ENCODE measurements around the gene ENOX1.

The ENOX1 gene

DNA sequence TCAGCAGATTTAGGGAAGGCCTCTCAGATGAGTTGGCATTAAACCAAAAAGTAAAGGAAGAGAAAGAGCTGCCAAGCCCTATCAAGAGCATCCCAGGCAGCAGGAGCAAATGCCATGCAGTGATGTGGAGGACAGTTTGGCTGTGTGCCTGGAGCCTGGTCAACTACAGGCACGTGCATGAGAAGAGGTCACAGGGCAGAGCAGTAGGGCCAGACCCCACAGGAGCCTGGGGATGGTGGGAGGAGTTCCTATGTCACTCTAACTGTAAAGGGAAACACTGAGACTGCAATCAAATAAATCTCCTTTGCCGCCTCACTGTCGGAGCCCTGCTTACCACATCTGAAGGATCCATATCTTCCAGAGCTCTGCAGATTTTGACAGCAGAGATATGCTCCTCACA lies 240.5 kb downstream of the ENOX1 start:
- no peak for DNase-seq (ENCODE audit: low read depth, low spot score)

GRCh38 chr13:43545317-43545874 lies 241.4 kb downstream of the ENOX1 start:
- no peak for DNase-seq (ENCODE audit: low read depth, low spot score)

GRCh38 chr13:43544631-43545030 lies 242.1 kb downstream of the ENOX1 start:
- DNase-seq (ENCODE audit: low read depth, low spot score): no peak

DNA sequence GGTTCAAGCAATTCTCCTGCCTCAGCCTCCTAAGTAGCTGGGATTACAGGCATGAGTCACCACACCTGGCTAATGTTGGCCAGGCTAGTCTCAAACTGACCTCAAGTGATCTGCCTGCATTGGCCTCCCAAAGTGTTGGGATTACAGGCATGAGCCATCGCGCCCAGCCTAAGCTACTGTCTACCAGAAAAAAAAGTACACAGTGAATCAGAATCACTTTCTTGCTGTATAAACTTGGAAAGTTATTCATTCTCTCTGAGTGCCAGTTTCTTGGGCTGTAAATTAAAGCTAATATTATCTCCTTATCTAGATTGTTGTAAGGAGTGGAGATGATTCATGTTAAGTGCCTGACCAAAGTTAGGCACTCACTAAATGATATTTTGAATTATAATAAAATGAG lies 242.8 kb downstream of the ENOX1 start:
- DNase-seq (ENCODE audit: low read depth, low spot score): no peak

- no peak for DNase-seq (ENCODE audit: low read depth, low spot score)
These were observed 243.4 kb downstream of the ENOX1 start for GRCh38 chr13:43543331-43543730.

DNA sequence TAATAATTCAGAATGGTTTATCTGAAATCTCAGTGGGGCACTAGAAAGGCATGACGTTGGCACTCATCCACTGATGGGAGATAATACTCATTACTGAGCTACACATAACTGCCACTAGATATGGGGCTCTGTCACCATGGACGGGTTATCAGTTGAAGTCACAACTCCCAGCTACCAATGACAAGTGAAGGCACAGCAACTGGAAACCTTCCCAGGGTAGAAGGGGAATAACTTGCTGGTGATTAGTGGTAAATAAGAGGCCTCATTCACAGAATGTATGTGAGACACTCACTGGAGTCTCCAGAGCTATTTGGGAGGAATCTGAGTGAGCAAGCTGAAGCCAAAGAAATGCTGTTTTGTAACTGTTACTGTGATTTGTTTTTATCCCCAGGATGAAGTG lies 249.6 kb downstream of the ENOX1 start:
- DNase-seq (ENCODE audit: low read depth, low spot score): no peak

DNA sequence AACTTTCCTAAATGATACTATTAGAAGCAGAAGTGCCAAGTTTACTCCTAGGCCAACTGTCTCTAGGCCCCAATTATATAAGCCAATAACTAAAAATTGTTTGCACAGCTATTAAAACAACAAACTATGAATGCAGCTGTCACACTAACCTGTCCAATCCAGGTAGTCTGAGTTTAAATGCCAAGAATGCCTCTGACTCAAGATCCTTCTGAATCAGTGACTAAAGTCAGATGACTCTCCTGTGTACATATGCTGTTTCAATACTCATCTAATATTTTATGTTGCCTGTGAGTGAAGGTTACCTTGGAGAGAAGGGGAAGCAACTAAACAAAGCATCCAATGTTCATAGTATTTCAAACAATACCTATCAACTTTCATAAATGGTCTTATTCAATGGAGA lies 257.0 kb downstream of the ENOX1 start:
- no peak for DNase-seq (ENCODE audit: low read depth, low spot score)

GRCh38 chr13:43528992-43529391 lies 257.8 kb downstream of the ENOX1 start:
- DNase-seq (ENCODE audit: low read depth, low spot score): no peak

- no peak for DNase-seq (ENCODE audit: low read depth, low spot score)
These were observed 264.0 kb downstream of the ENOX1 start for GRCh38 chr13:43522788-43523187.

- no peak for DNase-seq (ENCODE audit: low read depth, low spot score)
These were observed 266.4 kb downstream of the ENOX1 start for GRCh38 chr13:43520351-43520750.

DNA sequence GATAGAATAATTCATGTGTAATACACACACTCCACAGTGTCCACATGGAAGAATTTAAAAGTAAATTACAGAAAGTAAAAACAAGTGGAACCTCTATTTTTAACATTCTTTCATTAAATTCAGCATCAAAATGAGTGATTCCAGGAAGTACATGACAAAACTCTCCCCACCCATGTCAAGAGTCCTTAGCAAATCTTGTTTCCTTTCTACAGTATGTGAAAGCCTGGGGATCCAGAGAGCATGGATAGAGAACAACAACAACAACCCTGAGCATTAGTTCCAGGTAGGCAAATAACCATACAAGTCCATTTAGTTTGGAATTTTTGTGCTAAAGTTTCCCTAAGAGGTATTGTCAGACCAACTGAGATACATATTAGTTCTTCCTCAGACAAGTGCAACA lies 267.9 kb downstream of the ENOX1 start:
- DNase-seq (ENCODE audit: low read depth, low spot score): no peak

- no peak for DNase-seq (ENCODE audit: low read depth, low spot score)
These were observed 270.4 kb downstream of the ENOX1 start for GRCh38 chr13:43516401-43516833.

GRCh38 chr13:43515531-43515930 lies 271.2 kb downstream of the ENOX1 start:
- no peak for DNase-seq (ENCODE audit: low read depth, low spot score)

GRCh38 chr13:43514311-43514710 lies 272.5 kb downstream of the ENOX1 start:
- DNase-seq (ENCODE audit: low read depth, low spot score): no peak

GRCh38 chr13:43512221-43512620 lies 274.6 kb downstream of the ENOX1 start:
- DNase-seq (ENCODE audit: low read depth, low spot score): no peak

DNA sequence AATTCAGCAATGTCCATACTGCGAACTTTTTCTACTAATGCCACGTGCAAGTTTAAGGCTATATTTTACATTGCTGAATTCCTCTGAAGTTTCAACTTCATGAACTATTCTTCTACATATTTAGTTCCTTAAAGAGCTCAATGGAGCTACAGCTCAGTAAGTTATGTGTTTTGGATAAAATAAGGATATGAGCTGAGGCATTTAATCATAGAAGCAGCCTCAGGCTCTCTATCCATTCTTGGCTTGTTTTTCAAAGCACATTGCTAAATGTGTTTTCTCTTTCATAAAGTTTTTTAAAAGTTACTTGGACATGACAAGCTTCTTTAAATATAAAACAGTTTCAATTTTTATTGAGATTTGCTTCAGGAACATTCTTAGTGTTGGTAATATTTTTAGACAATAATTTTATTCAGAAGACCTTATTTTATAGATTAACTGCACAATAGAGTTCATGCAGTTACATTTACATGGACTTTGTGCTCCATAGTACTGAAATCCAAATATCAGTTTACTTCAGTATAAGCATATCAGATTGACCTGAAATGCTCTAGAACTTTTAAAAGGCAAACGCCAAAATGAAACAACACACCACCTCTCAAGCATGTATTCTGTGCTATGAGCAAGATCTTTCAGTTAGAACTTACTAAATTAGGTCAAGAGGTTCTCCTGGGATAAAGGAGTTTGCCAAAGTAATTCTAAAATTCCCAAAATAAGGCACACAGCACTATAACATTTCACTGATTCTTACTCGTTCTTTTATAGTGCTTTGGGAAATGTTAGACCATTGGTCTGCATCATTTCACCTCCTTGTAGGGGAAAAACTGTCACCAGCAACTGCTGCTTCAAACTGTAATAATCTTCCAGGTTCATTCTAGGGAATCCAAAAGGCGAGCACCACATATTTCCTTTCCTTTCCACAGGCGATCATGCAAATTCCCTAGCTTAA lies 275.5 kb downstream of the ENOX1 start:
- DNase-seq (ENCODE audit: low read depth, low spot score): no peak

- no peak for DNase-seq (ENCODE audit: low read depth, low spot score)
These were observed 291.0 kb downstream of the ENOX1 start for GRCh38 chr13:43495732-43496131.

GRCh38 chr13:43494206-43494605 lies 292.6 kb downstream of the ENOX1 start:
- no peak for DNase-seq (ENCODE audit: low read depth, low spot score)

DNA sequence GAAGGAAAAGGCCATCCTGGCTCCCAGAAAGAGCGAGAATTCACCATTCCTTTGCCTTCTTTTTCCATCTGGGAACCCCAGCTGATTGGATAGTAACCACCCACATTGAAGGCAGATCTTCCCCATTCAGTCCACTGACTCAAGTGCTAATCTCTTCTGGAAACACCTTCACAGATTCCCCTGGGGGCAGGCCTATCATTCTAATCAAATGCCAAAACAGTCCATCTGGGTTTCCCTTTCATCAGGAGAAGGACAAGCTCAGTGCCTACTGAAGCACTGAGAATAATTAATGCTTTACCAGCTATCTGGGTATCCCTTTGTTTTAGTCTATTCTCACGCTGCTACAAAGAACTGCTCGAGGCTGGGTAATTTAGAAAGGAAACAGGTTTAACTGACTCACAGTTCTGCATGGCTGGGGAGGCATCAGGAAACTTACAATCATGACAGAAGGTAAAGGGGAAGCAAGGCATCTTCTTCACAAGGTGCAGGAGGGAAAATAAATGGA lies 293.2 kb downstream of the ENOX1 start:
- DNase-seq (ENCODE audit: low read depth, low spot score): no peak

- no peak for DNase-seq (ENCODE audit: low read depth, low spot score)
These were observed 294.0 kb downstream of the ENOX1 start for GRCh38 chr13:43492745-43493144.

- DNase-seq (ENCODE audit: low read depth, low spot score): no peak
These were observed 294.5 kb downstream of the ENOX1 start for GRCh38 chr13:43492311-43492710.

DNA sequence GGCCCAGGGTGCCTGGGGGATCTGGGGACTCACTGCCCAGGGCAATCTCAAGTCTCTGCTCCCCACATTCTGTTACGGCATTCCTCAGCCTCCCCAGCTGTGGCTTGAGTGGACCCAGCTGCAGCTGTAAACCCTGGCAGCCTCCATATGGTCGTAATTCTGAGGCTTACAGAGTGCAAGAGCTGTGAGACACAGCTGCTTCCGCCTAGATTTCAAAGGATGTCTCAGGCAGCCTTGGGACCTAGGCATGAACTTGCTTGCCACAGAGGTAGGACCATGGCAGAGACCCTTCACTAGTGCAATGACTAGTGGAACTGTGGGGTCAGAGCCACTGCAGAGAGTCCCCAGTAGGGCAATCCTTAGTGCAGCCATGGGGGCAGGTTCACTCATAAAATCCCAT lies 297.5 kb downstream of the ENOX1 start:
- DNase-seq (ENCODE audit: low read depth, low spot score): no peak

GRCh38 chr13:43487885-43488284 lies 298.9 kb downstream of the ENOX1 start:
- no peak for DNase-seq (ENCODE audit: low read depth, low spot score)

Data from iPS DF 19.7 (cell line).